CD4-positive, alpha-beta T cell treated with Interferon alpha-2 for 1 hour (primary cell): ENCODE data around the gene LHX2.

Experiments used
- DNase-seq, 2 donors: peaks; one replicate each; pipeline ENCODE4 v3.0.0-alpha.2; 2020 to 2022

The LHX2 gene

DNA sequence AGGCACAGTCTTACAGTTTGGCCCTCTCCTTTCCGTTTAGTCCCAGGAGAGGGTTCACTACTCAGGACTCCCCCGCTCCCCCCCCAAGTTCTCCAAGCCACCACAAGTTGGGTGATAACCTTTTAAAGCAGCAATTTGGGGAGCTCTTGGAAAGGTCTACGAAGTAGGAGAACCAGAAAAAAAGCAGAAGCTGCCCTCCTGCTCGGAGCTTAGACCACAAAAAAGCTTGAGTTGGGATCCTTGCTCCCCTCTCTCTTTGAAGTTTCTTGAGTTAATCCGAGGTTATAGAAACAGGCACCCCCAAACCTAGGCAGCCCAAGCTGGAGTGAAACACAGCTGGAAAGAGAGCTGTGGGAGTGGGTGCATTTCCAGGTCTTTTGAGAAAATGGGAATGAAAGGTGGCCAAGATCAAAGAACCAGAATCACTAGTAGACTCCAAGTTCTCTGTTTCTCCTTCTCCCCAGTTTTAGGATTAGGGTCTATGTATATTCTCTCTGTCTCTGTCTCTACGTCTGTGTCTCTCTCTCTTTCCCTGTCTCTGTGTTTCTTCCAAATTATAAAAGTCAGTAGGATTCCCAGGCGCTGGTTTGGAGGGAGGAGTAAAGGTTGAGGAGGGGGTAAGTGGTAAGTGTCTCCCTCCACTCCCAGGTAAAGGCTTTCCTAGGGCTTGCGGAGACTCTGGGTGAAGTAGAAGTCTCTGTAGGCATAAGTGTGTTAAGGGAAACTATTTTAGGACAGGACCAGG lies 2.8 kb downstream of the LHX2 start:
- no peak for DNase-seq

GRCh38 chr9:124014956-124015660 lies 3.5 kb downstream of the LHX2 start:
- no peak for DNase-seq

GRCh38 chr9:124015661-124016131 lies 4.1 kb downstream of the LHX2 start:
- no peak for DNase-seq

DNA sequence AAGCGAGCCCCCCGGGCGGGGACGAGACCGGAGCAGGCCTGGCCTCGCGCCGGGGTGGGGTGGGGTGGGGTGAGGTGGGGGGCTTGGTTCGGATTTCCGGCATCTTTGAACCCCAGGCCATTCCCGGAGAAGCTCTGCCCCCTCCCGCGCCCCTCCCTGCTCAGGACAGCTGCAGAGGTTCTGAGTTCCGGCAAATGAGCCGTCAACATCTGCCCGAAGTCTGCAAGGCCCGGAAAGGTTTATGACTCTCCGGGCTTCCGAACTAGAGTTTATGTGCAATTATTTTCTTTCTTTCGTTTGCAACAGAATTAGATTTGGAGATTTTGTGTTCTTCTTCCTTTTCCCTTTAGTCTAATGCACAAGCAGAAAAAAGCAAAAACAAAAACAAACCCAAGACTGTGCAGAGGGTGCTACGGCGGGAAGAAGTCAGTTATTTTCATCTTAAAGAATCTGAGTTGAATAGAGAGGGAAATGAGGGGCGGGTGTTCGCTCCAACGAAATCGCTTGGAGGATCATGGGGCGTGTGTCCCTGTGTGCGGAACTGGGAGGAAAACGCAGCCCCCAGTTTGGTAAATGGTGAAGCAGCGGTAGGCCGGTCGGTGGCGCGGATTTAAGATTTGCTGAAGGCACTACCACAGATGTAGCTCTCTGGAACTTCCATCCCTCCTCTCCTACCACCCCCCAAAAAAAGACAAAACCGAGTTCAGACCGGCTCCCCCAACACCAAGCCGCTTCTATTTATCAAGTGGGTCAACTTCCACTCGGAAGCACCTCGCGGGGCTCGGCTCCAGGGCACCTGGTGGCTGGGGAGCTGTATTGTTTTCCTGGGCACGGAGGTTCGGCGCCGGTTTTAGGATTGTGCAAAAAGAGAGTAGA lies 4.8 kb downstream of the LHX2 start:
- no peak for DNase-seq

GRCh38 chr9:124017051-124017928 lies 5.7 kb downstream of the LHX2 start:
- no peak for DNase-seq

GRCh38 chr9:124017929-124018729 lies 6.6 kb downstream of the LHX2 start:
- no peak for DNase-seq

DNA sequence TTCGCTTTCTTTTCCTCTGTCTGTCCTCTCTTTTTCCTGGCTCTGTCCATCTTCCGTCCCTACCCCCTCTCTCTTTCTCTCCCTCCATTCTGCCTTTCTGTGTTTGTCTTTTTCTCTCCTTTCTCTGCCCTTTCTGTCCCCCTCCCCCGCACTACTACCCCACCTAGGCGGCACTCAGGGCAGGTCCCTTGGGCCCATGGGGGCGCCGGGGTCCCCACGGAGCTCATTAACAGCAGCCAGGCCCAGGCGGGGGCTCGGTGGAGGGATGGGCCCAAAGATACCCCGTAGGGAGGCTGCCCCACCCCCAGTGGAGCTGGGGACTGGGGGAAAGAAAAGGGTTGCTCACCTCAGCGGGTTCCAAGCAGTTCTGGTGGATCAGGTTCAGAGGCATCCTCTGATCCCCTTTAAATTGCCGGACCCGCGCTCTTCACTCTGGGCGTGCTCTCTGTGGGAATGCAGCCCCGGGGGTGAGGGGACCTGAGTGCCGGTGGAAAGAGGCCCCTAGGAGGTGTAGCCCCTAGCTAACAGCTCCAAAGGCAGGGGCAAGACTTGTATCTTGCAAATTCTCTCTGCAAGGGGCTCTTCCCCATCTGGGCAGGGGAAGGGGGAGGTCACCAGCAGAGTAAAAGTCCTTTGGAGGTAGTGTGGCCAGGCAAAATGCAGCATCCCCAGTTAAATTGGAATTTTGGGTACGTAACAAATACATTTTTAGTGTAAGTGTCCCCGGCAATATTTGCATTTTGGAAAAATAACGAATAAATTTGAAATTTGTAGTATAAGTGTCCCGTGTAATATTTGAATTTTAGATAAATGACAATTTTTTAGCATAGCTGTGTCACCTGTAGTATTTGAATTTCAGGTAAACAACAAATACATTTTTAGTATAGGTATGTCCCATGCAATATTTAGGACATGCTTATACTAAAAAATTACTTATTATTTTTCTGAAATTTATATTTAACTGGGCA lies 7.4 kb downstream of the LHX2 start:
- no peak for DNase-seq

DNA sequence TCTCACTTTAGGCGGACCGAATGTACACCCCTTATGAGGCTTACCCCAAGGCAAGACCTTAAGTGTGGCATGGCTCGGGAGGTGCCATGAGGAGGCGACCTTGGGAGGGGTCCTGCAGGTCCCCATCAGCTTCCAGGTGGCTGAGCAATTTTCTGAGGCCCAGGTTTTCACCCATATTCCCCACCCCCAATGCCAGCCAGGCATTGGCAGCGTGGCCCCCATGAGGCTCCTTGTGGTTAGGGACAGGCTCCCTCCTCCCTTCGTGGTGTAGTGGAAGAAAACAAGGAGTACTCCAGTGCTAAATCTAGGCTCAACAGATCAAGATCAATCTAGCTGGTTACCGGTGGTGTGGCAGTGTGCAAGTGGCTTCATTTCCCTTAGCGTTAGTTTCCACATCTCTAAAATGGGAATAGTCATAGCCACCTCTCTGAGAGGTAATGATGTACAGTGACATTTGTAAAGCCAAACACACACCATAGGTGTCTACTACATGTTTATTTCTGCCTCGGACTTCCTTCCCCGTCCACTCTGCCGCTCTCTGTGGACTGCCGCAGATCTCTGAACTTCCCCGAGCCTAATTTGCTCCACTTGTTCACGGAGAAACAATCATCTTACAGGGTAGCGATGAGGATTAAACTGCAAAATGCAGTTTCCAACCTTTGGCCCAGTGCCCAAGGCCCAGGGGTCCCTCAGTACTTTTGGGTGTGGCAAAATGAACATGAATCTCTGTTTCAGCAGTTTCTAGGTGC lies 8.4 kb downstream of the LHX2 start:
- DNase-seq, result no peak

DNA sequence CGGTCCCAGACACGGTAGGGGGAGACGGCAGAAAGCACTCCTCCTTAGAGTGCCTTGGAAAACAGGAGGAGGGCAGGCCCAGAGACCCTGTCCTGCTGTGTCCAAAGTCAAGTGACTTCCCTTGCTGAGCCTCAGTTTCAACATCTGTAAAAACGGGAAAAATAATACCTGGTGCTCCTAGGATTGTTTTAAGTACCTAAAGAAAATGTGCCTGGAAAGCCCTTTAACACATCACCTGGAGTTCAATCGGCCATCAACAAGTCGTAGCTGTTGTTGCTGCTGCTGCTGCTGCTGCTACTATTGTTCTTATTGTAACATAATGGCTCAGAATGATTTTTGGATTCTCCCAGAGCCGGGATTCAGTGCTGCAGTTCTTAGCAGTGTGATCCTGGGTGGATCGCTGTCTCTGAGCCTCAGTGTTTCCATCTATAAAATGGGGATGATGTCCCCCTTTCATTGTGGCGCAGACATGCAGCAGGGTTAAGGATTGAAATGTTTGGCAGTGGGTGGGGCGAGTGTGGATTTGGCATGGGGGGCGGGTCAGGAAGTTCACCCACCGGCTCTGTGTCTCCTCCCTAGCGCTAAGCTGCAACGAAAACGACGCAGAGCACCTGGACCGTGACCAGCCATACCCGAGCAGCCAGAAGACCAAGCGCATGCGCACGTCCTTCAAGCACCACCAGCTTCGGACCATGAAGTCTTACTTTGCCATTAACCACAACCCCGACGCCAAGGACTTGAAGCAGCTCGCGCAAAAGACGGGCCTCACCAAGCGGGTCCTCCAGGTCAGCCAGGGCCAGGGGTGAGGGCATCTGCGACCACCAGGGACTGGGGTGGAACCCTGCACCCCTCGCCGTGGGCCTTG lies 9.2 kb downstream of the LHX2 start:
- DNase-seq, result no peak

DNA sequence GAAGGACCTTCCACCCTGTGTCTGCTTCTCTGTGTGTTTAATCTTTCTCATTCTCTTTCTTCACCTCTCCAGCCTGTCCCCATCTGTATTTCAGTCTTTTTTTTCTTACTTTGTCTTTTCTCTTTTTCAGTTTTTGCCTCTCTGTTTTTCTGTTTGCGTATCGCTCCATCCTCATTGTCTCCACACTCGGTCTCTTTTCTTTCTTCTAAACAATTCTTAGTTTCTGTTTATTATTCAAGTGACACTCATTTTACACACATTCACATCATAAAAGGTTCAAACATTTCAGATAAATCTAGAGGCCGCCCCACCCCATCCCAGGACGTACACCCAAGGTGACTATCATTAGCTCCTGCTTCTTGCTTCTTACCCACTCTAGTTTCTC lies 9.8 kb downstream of the LHX2 start:
- DNase-seq, result no peak

- no peak for DNase-seq
These were observed 10.9 kb downstream of the LHX2 start for GRCh38 chr9:124022201-124023121.

DNA sequence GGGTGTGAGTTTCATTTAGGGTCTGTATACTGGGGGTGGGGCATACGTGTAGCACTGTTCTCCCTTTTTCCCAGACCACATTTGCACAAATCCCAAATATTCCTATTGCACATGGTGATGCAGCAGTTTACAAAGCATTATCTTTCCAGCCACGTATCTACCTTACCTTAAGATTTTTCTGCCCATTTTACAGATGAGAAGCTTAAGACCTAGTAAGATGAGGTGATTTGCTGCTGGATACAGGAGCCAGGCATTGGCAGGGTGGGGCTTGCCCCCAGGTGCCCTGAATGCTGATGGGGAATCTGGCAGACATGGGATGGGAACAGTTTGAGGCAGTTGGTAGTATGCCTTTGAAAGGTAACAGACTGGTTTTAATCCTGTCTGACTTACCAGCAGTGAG lies 12.5 kb downstream of the LHX2 start:
- DNase-seq, result no peak

DNA sequence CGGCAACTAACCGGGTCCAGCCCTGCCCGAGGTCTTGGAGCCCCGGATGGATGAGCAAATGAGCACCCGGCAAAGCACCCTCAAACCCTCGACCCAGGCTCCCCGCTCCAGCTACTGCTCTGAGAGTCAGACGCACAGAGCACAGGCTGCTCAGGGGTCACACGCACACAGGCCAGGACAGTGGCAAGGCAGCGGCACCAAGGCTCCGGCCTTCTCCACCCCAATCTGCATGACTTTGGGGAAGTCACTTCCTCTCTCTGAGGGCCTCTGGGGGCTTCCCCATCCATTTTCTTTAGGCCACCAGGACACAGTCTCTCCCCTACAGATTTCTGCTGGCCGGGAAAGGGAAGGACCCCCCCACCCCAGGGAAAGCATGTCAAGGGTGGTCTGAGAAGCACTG lies 18.0 kb downstream of the LHX2 start:
- no peak for DNase-seq

DNA sequence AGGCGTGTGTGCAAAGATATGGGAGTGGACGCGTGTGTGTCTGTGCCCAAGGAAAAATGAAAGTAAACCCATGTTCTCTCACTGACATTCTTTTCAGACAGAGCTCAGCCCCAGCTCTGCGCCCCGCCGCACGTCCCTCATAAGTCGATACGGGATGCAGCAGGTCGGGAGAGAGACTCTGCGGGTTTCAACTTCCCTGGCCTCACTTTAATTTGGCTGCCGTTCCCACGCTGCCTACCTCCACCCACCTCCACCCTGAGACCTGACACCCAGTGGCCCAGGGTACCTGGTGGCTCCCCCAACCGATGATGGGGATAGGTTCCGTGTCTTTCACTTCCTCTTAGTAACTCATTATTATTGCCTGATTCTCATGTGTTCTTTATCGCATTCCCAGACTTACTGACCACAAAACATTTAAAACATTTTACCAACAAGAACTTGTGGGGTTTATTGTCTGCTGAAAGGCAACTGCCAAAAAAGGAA lies 19.4 kb downstream of the LHX2 start:
- no peak for DNase-seq

GRCh38 chr9:124032247-124032646 lies 20.7 kb downstream of the LHX2 start:
- no peak for DNase-seq

DNA sequence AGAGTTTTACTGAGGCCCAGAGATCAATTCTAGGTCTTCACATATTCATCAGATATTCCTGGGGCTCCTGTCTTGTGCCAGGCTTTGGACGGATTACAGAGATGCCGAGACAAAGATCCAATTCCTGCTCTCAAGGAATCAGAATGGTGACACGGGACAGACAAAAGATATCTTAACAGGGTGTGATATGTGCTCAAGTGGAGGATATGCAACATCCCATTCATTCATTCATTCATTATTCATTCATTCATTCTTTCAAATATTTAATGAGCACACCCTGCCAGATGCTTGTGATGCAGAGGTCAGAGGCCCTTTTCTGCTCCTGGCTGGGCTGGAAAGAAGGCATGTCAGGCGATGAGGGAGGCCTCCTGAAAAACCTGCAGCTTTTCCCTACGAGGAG lies 21.8 kb downstream of the LHX2 start:
- no peak for DNase-seq

DNA sequence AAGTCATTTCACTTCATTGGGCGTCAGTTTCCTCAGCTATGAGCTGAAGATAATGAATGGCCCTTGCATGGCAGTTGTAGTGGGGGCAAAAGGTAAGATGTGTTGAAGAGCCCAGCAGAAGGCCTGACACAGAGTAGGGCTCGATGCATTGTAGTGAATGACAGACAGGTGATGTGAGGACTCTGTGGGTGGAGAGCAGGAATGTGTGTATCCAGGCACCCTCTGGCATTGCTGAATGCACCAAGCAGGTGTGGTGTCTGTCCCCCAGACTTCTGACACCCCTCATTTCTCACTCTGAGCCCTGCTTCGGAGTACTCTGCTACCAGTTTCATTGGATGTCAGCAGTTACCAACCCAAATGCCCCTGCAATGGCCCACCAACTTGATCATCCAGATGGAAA lies 22.4 kb downstream of the LHX2 start:
- no peak for DNase-seq
